GM18868 (cell line): ENCODE measurements around the gene ZNF516.
A peak's percentile ranks its signal among the peaks of the same experiment; 100 is the strongest.

Source experiments
- ATAC-seq: cut with Tn5 transposase; IDR thresholded peaks from one replicate; pipeline ENCODE4 v1.9.1; 2021; ENCODE audit warnings: mild to moderate bottlenecking, moderate library complexity; ENCODE audit not compliant: unreplicated experiment

ZNF516 gene

GRCh38 chr18:76348267-76349066, 146.6 kb downstream of the ZNF516 start:
- peak; percentile 17 for ATAC-seq

- ATAC-seq = no peak
Measured at GRCh38 chr18:76347341-76347740, 147.7 kb downstream of the ZNF516 start.

GRCh38 chr18:76346490-76347130, 148.4 kb downstream of the ZNF516 start:
- no peak for ATAC-seq

GRCh38 chr18:76345901-76346300, 149.1 kb downstream of the ZNF516 start:
- no peak for ATAC-seq

- no peak for ATAC-seq
Measured at GRCh38 chr18:76343938-76344569, 151.0 kb downstream of the ZNF516 start.

- ATAC-seq = no peak
Measured at GRCh38 chr18:76340410-76340809, 154.6 kb downstream of the ZNF516 start.

- no peak for ATAC-seq
Measured at GRCh38 chr18:76339246-76339620, 155.8 kb downstream of the ZNF516 start.

GRCh38 chr18:76338619-76339245, 156.3 kb downstream of the ZNF516 start:
- ATAC-seq = no peak

- no peak for ATAC-seq
Measured at GRCh38 chr18:76338088-76338487, 157.0 kb downstream of the ZNF516 start.

- ATAC-seq = no peak
Measured at GRCh38 chr18:76335859-76336640, 159.0 kb downstream of the ZNF516 start.

GRCh38 chr18:76328140-76328539, 166.9 kb downstream of the ZNF516 start:
- no peak for ATAC-seq

GRCh38 chr18:76323891-76324290, 171.2 kb downstream of the ZNF516 start:
- no peak for ATAC-seq

- no peak for ATAC-seq
Measured at GRCh38 chr18:76322686-76323085, 172.4 kb downstream of the ZNF516 start.

- no peak for ATAC-seq
Measured at GRCh38 chr18:76319366-76319765, 175.7 kb downstream of the ZNF516 start.

- ATAC-seq = no peak
Measured at GRCh38 chr18:76318607-76319006, 176.4 kb downstream of the ZNF516 start.

GRCh38 chr18:76317136-76317535, 177.9 kb downstream of the ZNF516 start:
- ATAC-seq = no peak

- ATAC-seq = no peak
Measured at GRCh38 chr18:76315722-76316230, 179.3 kb downstream of the ZNF516 start.

- no peak for ATAC-seq
Measured at GRCh38 chr18:76314496-76314895, 180.5 kb downstream of the ZNF516 start.

- ATAC-seq = no peak
Measured at GRCh38 chr18:76314015-76314414, 181.0 kb downstream of the ZNF516 start.
